Measurements from ENCODE around the gene HBA2. TPM values are rescaled to one million over a fixed set of nuclear protein-coding genes. Genes with fewer than 3 reads are reported as not detected.

HBA2 gene
- total and polyA plus RNA-seq, 9 of the 15 experiments (the other 6 are each of a cell fraction or from before 2014, with no cell fraction given) = 40.4 to 853 (median 286) TPM

GRCh38 chr16:125011-125410 is 47.7 kb upstream of the HBA2 start:
- no TSS peak for BruUV-seq (replicated peaks)
- intact Hi-C loops (cut with micrococcal nuclease) = no loop called here
- CTCF ChIA-PET (ENCODE audit: low intra/inter-chr PET ratio) = no interaction called here

DNA sequence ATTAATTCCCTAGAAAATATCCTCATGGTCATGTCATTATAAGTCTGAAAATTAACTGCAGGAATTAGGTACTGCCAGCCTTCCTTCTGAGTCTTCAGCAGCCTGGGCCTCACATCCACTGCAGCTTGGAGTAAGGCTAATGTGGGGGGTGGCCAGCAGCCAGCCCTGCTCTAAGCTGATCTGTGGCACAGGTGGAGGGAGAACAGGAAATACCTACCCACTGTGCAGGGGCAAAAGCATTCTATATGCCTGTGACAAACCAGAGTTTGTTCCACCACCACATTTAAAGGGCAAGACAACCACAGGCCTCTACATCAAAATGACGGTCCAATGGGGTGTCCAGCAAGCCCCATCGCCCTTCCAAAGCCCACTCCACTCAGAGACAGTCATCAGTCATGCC is 43.6 kb upstream of the HBA2 start:
- in situ Hi-C loops (cut with MboI) = no loop called here
- H3K79me2 ChIP-seq (ENCODE audit: control insufficient read depth, insufficient read depth, low read length) = peaks cover 60% of the 10 kb centered on the region
- DNase-seq (ENCODE audit: extremely low read depth in 1 of 4, low spot score in 3 of 4) (no peak), ATAC-seq (no peak), FAIRE-seq (no peak)
- H3K4me1 ChIP-seq (replicated peaks in 1 of 2; ENCODE audit: control insufficient read depth in 2 of 2, insufficient read depth in 2 of 2, low read length in 2 of 2) = peaks cover 33 to 35% of the 10 kb centered on the region in 2 experiments; a peak in 4 of 5 replicates
- no peak overlapping the region for H3K27ac ChIP-seq (ENCODE audit: extremely low read depth, low read depth, low read length)
- H3K36me3 ChIP-seq (ENCODE audit: control insufficient read depth, insufficient read depth, low read length) = peaks cover 43% of the 10 kb centered on the region
- CTCF ChIA-PET (ENCODE audit: low intra/inter-chr PET ratio) = no interaction called here
- H3K9me3 ChIP-seq (replicated peaks; ENCODE audit: control insufficient read depth, insufficient read depth, low read depth, low read length) = no peaks in the 10 kb centered on the region
- H3K9me1 ChIP-seq (ENCODE audit: control insufficient read depth, insufficient read depth, low read length) = no peaks in the 10 kb centered on the region
- no peaks in the 10 kb centered on the region for H3K27me3 ChIP-seq (ENCODE audit: control insufficient read depth in 2 of 2, insufficient read depth in 2 of 2, low read length in 2 of 2)
- H3K9ac ChIP-seq (ENCODE audit: insufficient read depth in 1 of 2, low read depth in 2 of 2, low read length in 2 of 2) = peak overlapping the region in 1 of 2 experiments; percentile 31; a peak in 1 of 4 replicates
- no peak overlapping the region for H3K4me3 ChIP-seq
- no peak overlapping the region for H3K4me2 ChIP-seq (ENCODE audit: insufficient read depth, low read length)
- no TSS peak for BruUV-seq (replicated peaks)
- 86% methylated on average over 2 of the region's 2 CpGs for WGBS (ENCODE audit: insufficient coverage, low coverage, missing lambda C conversion rate)
- no peak overlapping the region for H2AFZ ChIP-seq (ENCODE audit: low read depth, low read length)
- intact Hi-C loops (cut with micrococcal nuclease) = no loop called here
- POLR2A ChIA-PET = no interaction called here
- TF ChIP-seq NUFIP1 (IDR thresholded peaks at IDR 0.05; ENCODE audit: partially characterized antibody) = no peak
- TF ChIP-seq TEAD4 (IDR thresholded peaks at IDR 0.05; ENCODE audit: low read length) = no peak
- no peak for TF ChIP-seq TEAD4 (CRISPR knock-in tag; IDR thresholded peaks at IDR 0.05; ENCODE audit: borderline replicate concordance)
- TF ChIP-seq OTX1 (CRISPR knock-in tag; IDR thresholded peaks at IDR 0.05) = no peak
- 0 out of 4 replicates have a peak, but pooled peaks of 1 of the 2 experiments have one; percentile 4 for TF ChIP-seq RCOR1 (IDR thresholded peaks at IDR 0.05; ENCODE audit: borderline replicate concordance in 1 of 2, low read depth in 2 of 2, low read length in 2 of 2)
- TF ChIP-seq, protein P1, sequence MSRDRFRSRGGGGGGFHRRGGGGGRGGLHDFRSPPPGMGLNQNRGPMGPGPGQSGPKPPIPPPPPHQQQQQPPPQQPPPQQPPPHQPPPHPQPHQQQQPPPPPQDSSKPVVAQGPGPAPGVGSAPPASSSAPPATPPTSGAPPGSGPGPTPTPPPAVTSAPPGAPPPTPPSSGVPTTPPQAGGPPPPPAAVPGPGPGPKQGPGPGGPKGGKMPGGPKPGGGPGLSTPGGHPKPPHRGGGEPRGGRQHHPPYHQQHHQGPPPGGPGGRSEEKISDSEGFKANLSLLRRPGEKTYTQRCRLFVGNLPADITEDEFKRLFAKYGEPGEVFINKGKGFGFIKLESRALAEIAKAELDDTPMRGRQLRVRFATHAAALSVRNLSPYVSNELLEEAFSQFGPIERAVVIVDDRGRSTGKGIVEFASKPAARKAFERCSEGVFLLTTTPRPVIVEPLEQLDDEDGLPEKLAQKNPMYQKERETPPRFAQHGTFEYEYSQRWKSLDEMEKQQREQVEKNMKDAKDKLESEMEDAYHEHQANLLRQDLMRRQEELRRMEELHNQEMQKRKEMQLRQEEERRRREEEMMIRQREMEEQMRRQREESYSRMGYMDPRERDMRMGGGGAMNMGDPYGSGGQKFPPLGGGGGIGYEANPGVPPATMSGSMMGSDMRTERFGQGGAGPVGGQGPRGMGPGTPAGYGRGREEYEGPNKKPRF (IDR thresholded peaks at IDR 0.05; ENCODE audit: low read depth, low read length) = no peak
- TF ChIP-seq LARP7 (IDR thresholded peaks at IDR 0.05) = no peak
- H4K20me1 ChIP-seq (replicated peaks; ENCODE audit: control insufficient read depth, insufficient read depth, low read length) = no peaks in the 10 kb centered on the region

More at GRCh38 chr16:125011-125410, 47.7 kb upstream of the HBA2 start:
- Histone ChIP-seq H3K36me3 (ENCODE audit: control insufficient read depth, insufficient read depth, low read length) (peaks cover 49% of the 10 kb centered on the region), H3K4me1 (replicated peaks in 1 of 2; ENCODE audit: control insufficient read depth in 2 of 2, insufficient read depth in 2 of 2, low read length in 2 of 2) (peaks cover 40 to 53% of the 10 kb centered on the region in 2 experiments), H3K79me2 (ENCODE audit: control insufficient read depth, insufficient read depth, low read length) (peaks cover 53% of the 10 kb centered on the region), H4K20me1 (replicated peaks; ENCODE audit: control insufficient read depth, insufficient read depth, low read length) (no peaks in the 10 kb centered on the region), H3K27me3 (ENCODE audit: control insufficient read depth in 2 of 2, insufficient read depth in 2 of 2, low read length in 2 of 2) (no peaks in the 10 kb centered on the region), H3K9me3 (replicated peaks; ENCODE audit: control insufficient read depth, insufficient read depth, low read depth, low read length) (no peaks in the 10 kb centered on the region), H3K9me1 (ENCODE audit: control insufficient read depth, insufficient read depth, low read length) (no peaks in the 10 kb centered on the region), H3K4me2 (ENCODE audit: insufficient read depth, low read length) (no peak overlapping the region; the same call in 1 of the 2 replicates), H3K4me3 (no peak overlapping the region), H3K27ac (ENCODE audit: extremely low read depth, low read depth, low read length) (peak overlapping the region; percentile 28; the same call in 1 of the 3 replicates), H2AFZ (ENCODE audit: low read depth, low read length) (no peak overlapping the region), H3K9ac (ENCODE audit: insufficient read depth in 1 of 2, low read depth in 2 of 2, low read length in 2 of 2) (peak overlapping the region; percentile 10 to 18; a peak in 1 of 4 replicates)
- in situ Hi-C loops (cut with MboI) = no loop called here
- no peak for DNase-seq (ENCODE audit: extremely low read depth in 1 of 4, low spot score in 3 of 4)
- TF ChIP-seq HLTF (IDR thresholded peaks at IDR 0.05) (no peak), ZNF551 (CRISPR knock-in tag; IDR thresholded peaks at IDR 0.05) (no peak), MED1 (CRISPR knock-in tag; IDR thresholded peaks at IDR 0.05; ENCODE audit: borderline replicate concordance) (no peak), KLF6 (CRISPR knock-in tag; IDR thresholded peaks at IDR 0.05; ENCODE audit: borderline replicate concordance) (no peak)
- WGBS (ENCODE audit: insufficient coverage, low coverage, missing lambda C conversion rate) = 82% methylated on average over 3 of the region's 3 CpGs
- no peak for ATAC-seq
- no peak for FAIRE-seq
- POLR2A ChIA-PET = interaction anchor here (0.5 to 1.4 kb wide), 4 partner anchors 13 to 240 kb away, joined by 3 to 4 read pairs (median 3); no protein-coding TSS in a partner anchor
